HG02571 (cell line): ENCODE results near the gene RGS6.

ENCODE experiments used
- ATAC-seq: cut with Tn5 transposase; IDR thresholded peaks from one replicate; pipeline ENCODE4 v1.9.1; 2021; ENCODE audit warnings: mild to moderate bottlenecking, moderate library complexity; ENCODE audit not compliant: unreplicated experiment

RGS6 gene

DNA sequence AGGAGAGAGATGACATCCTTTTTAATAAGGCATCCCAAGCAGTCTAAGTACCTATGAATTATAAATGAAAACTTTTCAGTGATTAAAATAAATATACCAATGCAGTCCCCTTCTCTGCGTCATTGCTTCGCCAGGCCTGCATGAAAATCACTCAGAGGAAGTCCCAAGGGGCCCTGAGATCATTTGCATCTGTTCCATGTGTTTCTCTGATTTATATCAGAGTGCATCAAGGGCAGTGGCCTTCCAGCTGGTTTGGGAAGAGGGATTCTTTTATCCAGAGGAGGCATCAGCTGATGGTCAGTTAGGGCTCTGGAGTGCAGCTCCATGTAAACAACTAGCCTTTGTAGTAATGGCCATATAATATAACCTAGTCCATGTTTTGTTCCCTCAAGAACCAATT, 210.1 kb downstream of the RGS6 start:
- no peak for ATAC-seq

GRCh38 chr14:72146241-72146640, 214.0 kb downstream of the RGS6 start:
- ATAC-seq = no peak

DNA sequence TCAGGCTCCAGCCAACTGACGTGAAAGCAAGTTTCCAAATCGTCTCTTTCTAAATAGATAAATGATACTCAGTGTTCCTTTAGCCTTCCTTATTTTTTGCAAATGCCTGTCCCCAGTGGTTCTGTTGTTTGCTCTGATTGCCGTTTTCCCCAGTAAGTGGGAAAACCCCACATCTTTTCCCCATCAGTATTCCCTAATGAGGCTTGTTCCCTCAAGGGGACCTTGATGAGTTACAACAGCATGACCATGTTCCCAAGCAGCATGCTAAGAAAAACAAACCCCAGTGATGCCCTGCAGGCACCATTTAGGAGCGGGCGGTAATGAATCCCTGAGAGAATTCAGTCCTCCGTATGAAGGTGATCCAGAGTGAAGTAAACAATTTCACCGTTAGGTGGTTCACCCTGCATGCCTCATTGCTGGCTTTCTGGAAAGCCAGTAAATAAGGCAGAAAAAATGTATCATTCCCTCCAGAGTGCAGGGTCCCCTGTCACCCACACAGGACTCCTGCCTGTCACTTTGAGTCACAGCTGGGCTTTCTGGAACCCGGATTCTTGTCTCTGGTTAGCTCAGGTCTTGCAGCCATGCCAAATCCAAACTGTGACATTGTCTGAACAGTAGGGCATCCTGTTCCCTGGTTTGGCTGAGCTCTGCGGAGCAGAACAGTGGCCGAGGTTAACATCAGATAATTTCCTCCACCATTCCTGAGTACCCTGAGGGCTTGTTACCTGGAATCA, 222.6 kb downstream of the RGS6 start:
- no peak for ATAC-seq

GRCh38 chr14:72155379-72155993, 223.3 kb downstream of the RGS6 start:
- no peak for ATAC-seq

- no peak for ATAC-seq
These were observed 232.4 kb downstream of the RGS6 start for GRCh38 chr14:72164420-72165228.

DNA sequence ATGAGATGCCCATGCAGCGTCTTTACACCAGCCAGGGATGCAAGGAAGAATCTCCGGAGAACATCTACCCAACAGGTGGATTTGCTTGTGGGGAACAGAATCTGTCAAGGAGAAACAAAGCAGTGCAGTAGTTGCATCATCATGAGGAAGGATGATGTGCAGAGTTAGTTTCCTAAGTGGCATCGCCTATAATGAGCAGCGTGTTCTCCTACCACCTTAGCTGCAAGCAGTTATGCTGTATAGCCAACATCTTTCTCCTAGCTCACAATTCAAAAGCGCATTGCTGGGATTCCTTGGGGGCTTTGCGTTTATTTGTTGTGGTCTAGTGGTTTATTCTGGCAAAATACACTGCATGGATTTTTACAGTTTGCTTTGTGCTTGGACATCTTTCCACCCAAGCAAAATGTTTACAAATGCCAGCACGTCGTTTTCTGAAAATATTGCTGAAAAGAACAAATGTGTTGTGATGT, 233.0 kb downstream of the RGS6 start:
- ATAC-seq = no peak

GRCh38 chr14:72169521-72169920, 237.3 kb downstream of the RGS6 start:
- no peak for ATAC-seq

GRCh38 chr14:72172049-72172448, 239.8 kb downstream of the RGS6 start:
- ATAC-seq = no peak

DNA sequence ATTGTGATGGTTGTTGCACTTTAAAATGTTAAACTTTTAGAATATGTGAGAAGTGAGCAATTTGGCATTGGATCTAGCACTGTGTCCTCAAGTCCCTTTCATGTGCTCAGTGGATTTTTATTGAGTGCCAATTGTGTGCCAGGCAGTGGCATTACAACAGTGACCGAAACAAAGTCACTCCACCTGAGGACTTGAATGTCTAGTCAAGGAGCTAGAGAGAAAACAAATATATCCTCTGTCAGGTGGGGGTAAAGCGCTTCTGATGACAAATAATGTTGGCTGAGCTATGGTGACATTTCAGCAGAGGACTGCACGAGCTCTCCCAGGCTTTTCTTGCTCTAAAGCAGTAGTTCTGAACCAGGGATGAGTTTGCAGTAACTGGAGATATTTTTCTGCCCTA, 240.4 kb downstream of the RGS6 start:
- no peak for ATAC-seq

- ATAC-seq = no peak
These were observed 240.9 kb downstream of the RGS6 start for GRCh38 chr14:72173038-72173720.

GRCh38 chr14:72177251-72177650, 245.0 kb downstream of the RGS6 start:
- no peak for ATAC-seq

DNA sequence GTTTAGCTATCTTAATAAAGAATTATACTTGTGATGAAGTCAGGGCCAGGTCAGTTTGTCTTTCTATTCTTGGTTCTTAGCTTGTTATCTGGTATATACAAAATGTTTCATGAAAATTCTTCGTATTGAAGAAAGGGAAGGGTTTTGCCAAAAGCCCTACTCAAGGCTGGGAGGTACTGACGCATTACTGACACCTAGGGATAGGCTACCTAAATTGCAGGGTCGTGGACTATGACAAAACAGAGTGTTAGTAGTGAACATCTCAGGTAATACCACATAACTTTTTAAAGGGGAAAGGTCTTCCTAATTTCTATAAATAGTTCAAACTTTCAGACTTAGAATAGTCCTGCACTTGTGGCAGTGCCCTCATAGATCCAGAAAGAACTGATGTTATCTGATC, 246.3 kb downstream of the RGS6 start:
- no peak for ATAC-seq

DNA sequence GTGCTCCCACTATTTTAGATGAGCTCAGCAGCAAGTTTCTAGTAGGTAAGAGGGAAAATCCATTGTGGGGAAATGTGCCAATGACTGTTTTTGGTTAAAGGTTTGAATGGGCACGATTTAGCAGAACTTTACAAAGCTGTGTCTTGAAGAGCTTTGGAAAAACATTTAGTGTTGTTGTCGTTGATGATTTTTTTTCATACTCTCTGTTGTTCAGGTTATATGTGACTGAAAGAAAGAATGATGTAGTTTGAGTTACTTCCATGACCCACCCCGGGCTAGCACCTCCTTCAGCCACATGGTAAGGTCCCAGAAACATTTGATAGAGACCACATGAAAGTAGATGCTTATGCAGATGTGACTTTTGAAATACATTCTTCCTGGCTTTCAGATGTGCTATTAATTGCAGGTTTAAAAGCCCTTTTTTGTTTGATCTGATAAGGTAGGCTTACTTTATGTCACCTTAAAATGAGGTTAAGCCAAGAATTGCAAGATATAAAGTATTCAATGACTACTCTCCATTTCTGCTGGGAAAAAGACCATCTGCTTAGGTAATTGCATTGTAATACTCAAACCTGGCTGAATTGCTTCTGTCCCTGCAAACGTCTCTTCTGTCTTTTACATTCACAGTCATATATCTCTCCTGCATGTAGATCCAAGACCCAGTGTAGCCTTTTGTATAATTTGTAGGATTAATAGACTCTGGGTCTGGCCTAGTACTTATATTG, 250.6 kb downstream of the RGS6 start:
- ATAC-seq = no peak

GRCh38 chr14:72183631-72184030, 251.4 kb downstream of the RGS6 start:
- no peak for ATAC-seq

- ATAC-seq = no peak
These were observed 254.3 kb downstream of the RGS6 start for GRCh38 chr14:72186523-72186922.

DNA sequence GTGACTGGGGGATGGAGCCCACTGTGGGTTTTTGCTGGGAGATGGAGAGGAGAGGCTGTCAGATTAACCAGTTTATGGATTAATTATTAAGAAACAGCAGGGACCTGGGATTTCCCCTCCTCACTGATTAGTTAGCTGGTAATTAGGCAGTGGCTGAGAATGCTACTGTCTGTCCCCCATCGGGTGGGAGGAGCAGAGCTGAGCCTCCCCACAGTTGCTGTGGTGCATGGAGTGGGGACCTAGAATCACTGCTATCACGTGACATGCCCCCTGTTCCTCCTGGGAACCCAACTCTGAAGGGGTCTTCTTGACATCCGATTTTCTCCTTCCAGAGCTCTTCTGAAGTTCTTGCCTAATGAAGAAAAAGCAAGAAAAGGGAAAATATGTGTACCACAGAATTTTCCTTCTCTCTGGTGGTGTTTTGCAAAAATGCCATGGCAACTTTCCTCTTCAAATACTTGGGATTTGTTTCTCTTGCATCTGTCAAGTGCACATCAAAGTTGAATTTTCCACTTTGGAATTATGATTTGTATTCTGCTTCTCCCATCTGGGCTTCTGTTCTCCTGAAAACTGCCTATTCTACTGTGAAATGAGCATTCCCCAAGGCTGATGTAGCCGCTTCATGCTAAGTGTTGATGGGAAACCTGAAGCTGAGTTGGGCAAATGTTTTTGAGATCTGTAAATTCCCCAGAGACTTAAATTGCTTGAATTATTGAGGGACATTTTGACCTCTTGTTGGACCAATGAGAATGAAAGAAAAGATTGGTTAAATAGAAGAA, 264.2 kb downstream of the RGS6 start:
- ATAC-seq = no peak

DNA sequence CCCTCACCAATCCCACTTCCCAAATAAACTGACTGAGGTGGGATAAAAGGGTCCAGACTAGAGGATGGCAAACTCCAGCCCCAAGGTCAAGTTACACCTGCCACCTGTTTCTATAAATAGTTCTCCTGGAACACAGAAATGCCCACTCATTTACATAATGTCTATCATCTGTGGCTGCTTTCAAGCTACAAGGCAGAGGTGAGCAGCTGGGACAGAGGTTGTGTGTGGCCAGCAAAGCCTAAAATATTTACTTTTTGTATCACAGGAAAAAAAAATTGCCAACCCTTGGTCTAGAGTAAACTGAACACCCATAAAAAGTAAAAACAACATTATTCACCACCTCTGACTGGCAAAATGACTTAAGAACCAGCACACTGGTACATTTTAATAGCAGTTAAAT, 269.4 kb downstream of the RGS6 start:
- no peak for ATAC-seq

DNA sequence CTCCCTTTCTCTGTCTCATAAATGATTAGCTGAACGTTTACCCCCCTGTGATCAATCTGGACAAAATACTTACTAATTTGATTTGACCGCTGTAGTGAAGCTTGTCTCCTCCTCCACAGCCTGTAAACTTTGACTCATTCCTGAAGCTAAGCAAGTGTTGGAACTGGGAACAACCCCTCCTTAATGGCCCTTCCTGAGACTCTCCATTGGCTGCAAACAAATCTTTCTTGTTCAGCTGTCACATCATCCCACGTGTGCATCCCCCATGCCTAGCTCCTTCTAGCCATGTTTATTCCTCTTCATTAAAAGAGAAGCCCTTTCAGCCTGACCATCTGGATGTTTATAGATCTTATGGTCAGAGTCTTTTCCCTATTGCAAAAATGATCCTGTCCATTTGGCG, 281.2 kb downstream of the RGS6 start:
- ATAC-seq = no peak

GRCh38 chr14:72215080-72215479, 282.9 kb downstream of the RGS6 start:
- ATAC-seq = no peak

- ATAC-seq = no peak
These were observed 284.9 kb downstream of the RGS6 start for GRCh38 chr14:72217135-72217534.
